Left lung (tissue), 10 donors: ENCODE measurements around the gene LRRC4C. TPM values are rescaled to one million over a fixed set of nuclear protein-coding genes. Genes with fewer than 3 reads are reported as not detected.

ENCODE experiments used
- ATAC-seq: fragments of 200-7000 bp; cut with Tn5 transposase; one replicate; pipeline ENCODE4 v1.9.1; 2020; ENCODE audit warnings: moderate library complexity
- DNase-seq, 4 donors: peaks; one replicate each; pipeline ENCODE4 v3.0.0-alpha.2; 2013 to 2020
- H3K27ac ChIP-seq, 2 donors: fragments of 200-600 bp; sonication (generic) in 1 of 2; one replicate each; pipeline versions ENCODE4 v1.5.0 to v1.8.0; 2020 to 2021
- H3K27me3 ChIP-seq, 2 donors: fragments of 200-600 bp; sonication (generic) in 1 of 2; one replicate each; pipeline versions ENCODE4 v1.5.0 to v1.8.0; 2020 to 2021
- H3K36me3 ChIP-seq, 2 donors: fragments of 200-600 bp; sonication (generic) in 1 of 2; one replicate each; pipeline versions ENCODE4 v1.5.0 to v1.8.0; 2020 to 2021
- H3K4me1 ChIP-seq, 2 donors: fragments of 200-600 bp; one replicate each; pipeline ENCODE4 v1.8.0; 2021
- H3K4me3 ChIP-seq, 2 donors: fragments of 200-600 bp; sonication (generic) in 1 of 2; one replicate each; pipeline versions ENCODE4 v1.5.0 to v1.8.0; 2020 to 2021; ENCODE audit warnings: mild to moderate bottlenecking in 1 of 2
- H3K9me3 ChIP-seq, 2 donors: fragments of 200-600 bp; sonication (generic) in 1 of 2; one replicate each; pipeline versions ENCODE4 v1.5.0 to v1.8.0; 2020 to 2021
- intact Hi-C, 2 donors: fragments of 100-400 bp; cut with DNase I; formaldehyde crosslinking; loops; one replicate each; pipeline versions ENCODE4 v1.11.2 to v1.14.2; 2022
- polyA plus RNA-seq, 6 donors: library from polyadenylated mRNA; unstranded; fragments of 120-200 nt; gene quantifications; one replicate each; pipeline ENCODE4 v1.2.1, GENCODE V29; 2013; ENCODE audit not compliant: insufficient read length in 6 of 6
- total RNA-seq, 2 donors: library from RNA; stranded (reverse); fragmentation: NEBNext Ultra II Directional; extraction: Animal tissue kit (Norgen Biotek cat#: 25700); gene quantifications; one replicate each; pipeline ENCODE4 v1.2.1, GENCODE V29; 2021
- TF ChIP-seq, protein P1 (sequence below), 2 donors: fragments of 200-600 bp; sonication (generic) in 1 of 2; IDR thresholded peaks; one replicate each; pipeline versions ENCODE4 v1.5.0 to v1.8.0; 2021; ENCODE audit warnings: antibody characterized with exemption in 2 of 2
- donor health status: DM: no; HTN: yes; CAD: no.
- donor health status: DM: no; HTN: no; CAD: no.

The LRRC4C gene
- total and polyA plus RNA-seq, 8 donors: 0.50 to 6.8 (median 4.2) TPM

DNA sequence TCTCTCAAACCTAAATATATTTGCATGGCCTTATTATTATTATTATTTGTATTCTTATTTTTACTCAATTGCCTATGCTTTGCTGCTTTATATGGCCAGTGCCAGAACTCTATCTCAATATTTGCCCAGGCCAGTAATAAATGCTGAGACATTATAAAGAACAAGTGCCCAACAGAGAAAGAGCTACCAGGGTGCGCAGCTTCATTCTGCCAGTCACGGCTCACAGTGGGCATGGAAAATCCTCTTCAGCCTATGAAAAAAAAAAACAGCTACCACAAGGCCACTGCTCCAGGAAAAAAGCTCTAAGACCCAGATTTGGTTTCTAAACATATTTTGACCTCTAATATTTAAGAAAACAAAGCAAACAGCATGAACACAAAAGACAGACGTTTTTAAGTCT, 1223.6 kb downstream of the LRRC4C start:
- H3K4me1 ChIP-seq: no peaks in the 10 kb centered on the region
- no peak for ATAC-seq
- TF ChIP-seq, protein P1, sequence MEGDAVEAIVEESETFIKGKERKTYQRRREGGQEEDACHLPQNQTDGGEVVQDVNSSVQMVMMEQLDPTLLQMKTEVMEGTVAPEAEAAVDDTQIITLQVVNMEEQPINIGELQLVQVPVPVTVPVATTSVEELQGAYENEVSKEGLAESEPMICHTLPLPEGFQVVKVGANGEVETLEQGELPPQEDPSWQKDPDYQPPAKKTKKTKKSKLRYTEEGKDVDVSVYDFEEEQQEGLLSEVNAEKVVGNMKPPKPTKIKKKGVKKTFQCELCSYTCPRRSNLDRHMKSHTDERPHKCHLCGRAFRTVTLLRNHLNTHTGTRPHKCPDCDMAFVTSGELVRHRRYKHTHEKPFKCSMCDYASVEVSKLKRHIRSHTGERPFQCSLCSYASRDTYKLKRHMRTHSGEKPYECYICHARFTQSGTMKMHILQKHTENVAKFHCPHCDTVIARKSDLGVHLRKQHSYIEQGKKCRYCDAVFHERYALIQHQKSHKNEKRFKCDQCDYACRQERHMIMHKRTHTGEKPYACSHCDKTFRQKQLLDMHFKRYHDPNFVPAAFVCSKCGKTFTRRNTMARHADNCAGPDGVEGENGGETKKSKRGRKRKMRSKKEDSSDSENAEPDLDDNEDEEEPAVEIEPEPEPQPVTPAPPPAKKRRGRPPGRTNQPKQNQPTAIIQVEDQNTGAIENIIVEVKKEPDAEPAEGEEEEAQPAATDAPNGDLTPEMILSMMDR (IDR thresholded peaks at IDR 0.05): no peak
- H3K4me3 ChIP-seq: no peak overlapping the region
- intact Hi-C loops: no loop called here
- no peaks in the 10 kb centered on the region for H3K9me3 ChIP-seq
- H3K27ac ChIP-seq: no peak overlapping the region
- no peaks in the 10 kb centered on the region for H3K36me3 ChIP-seq
- no peak for DNase-seq
- H3K27me3 ChIP-seq: no peaks in the 10 kb centered on the region

- no peaks in the 10 kb centered on the region for H3K9me3 ChIP-seq
- intact Hi-C loops: no loop called here
- no peak for ATAC-seq
Observed at GRCh38 chr11:40230821-40231220, 1228.6 kb downstream of the LRRC4C start.

DNA sequence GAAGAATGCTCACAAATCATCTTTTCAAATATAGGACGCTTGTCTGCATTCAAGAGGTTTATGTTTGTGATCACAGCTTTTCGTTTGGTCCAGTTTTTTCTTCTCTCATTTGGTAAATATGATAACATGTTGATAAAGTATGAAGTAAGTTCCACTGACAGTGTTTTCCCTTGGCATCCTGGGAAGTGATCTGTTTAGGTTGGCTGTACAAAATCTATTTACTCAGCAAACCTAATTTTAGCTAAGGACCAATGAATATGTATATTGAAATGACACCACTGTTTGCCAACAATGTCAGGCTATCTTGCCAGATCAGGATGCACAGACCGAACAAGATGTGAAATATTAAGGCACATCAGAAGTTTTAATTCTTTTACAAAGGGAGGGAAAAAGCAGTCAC, 1230.8 kb downstream of the LRRC4C start:
- no peaks in the 10 kb centered on the region for H3K36me3 ChIP-seq
- ATAC-seq (no peak), DNase-seq (no peak)
- no peak overlapping the region for H3K4me3 ChIP-seq
- no peaks in the 10 kb centered on the region for H3K27me3 ChIP-seq
- TF ChIP-seq, protein P1 (IDR thresholded peaks at IDR 0.05): no peak
- H3K9me3 ChIP-seq: no peaks in the 10 kb centered on the region
- H3K27ac ChIP-seq: no peak overlapping the region
- intact Hi-C loops: no loop called here
- H3K4me1 ChIP-seq: no peaks in the 10 kb centered on the region

More at GRCh38 chr11:40230821-40231220, 1228.6 kb downstream of the LRRC4C start:
- no peak overlapping the region for H3K27ac ChIP-seq
- DNase-seq: no peak
- H3K27me3 ChIP-seq: no peaks in the 10 kb centered on the region
- H3K36me3 ChIP-seq: no peaks in the 10 kb centered on the region
- TF ChIP-seq, protein P1 (IDR thresholded peaks at IDR 0.05): no peak
- H3K4me3 ChIP-seq: no peak overlapping the region
- no peaks in the 10 kb centered on the region for H3K4me1 ChIP-seq

GRCh38 chr11:40227730-40228129, 1231.7 kb downstream of the LRRC4C start:
- intact Hi-C loops: no loop called here

GRCh38 chr11:40226654-40227053, 1232.8 kb downstream of the LRRC4C start:
- Histone ChIP-seq H3K9me3 (no peaks in the 10 kb centered on the region), H3K36me3 (no peaks in the 10 kb centered on the region), H3K27me3 (no peaks in the 10 kb centered on the region), H3K4me1 (no peaks in the 10 kb centered on the region), H3K27ac (no peak overlapping the region), H3K4me3 (no peak overlapping the region)
- no peak for DNase-seq
- ATAC-seq: no peak
- intact Hi-C loops: no loop called here
- TF ChIP-seq, protein P1 (IDR thresholded peaks at IDR 0.05): no peak

More at GRCh38 chr11:40227730-40228129, 1231.7 kb downstream of the LRRC4C start:
- Histone ChIP-seq H3K36me3 (no peaks in the 10 kb centered on the region), H3K27me3 (no peaks in the 10 kb centered on the region), H3K27ac (no peak overlapping the region), H3K4me3 (no peak overlapping the region), H3K4me1 (no peaks in the 10 kb centered on the region), H3K9me3 (no peaks in the 10 kb centered on the region)
- no peak for DNase-seq
- TF ChIP-seq, protein P1 (IDR thresholded peaks at IDR 0.05): no peak
- no peak for ATAC-seq
